Measurements from ENCODE around the gene PPCDC. TPM values are rescaled to one million over a fixed set of nuclear protein-coding genes. Genes with fewer than 3 reads are reported as not detected.

Gene PPCDC
- total and polyA plus RNA-seq, 8 donors: 7.9 to 21.3 (median 10.1) TPM

- ATAC-seq: peak in 2 of 4 donors; percentile 10 to 20
- Histone ChIP-seq H3K36me3 (no peaks in the 10 kb centered on the region), H3K27me3 (no peaks in the 10 kb centered on the region), H3K27ac (peak overlapping the region in 2 of 4 donors; percentile 57 to 87), H3K4me1 (peaks cover 5 to 19% (median 12%) of the 10 kb centered on the region in 3 donors), H3K4me3 (peak overlapping the region in 1 of 4 donors; percentile 77), H3K9me3 (no peaks in the 10 kb centered on the region)
- WGBS, 2 donors: 47 to 53% methylated on average over 4 of the region's 4 CpGs
- DNase-seq: peak in 1 of 6 donors; percentile 43
- no peak for FAIRE-seq
- TF ChIP-seq CTCF (IDR thresholded peaks at IDR 0.05): no peak
- intact Hi-C loops (cut with DNase I): no loop called here
These were observed 26.2 kb upstream of the PPCDC start for GRCh38 chr15:74997141-74997540.

- FAIRE-seq (no peak), DNase-seq (no peak), ATAC-seq (no peak)
- Histone ChIP-seq H3K4me3 (no peak overlapping the region), H3K36me3 (no peaks in the 10 kb centered on the region), H3K27me3 (no peaks in the 10 kb centered on the region), H3K4me1 (peaks cover 5 to 19% (median 12%) of the 10 kb centered on the region in 3 donors), H3K9me3 (no peaks in the 10 kb centered on the region), H3K27ac (peak overlapping the region in 1 of 4 donors; percentile 87)
- WGBS, 2 donors: 88 to 93% methylated on average over 2 of the region's 2 CpGs
- intact Hi-C loops (cut with DNase I): no loop called here
- TF ChIP-seq CTCF (IDR thresholded peaks at IDR 0.05): no peak
These were observed 25.8 kb upstream of the PPCDC start for GRCh38 chr15:74997543-74997942.

- Histone ChIP-seq H3K36me3 (no peaks in the 10 kb centered on the region), H3K4me1 (peaks cover 5 to 19% (median 16%) of the 10 kb centered on the region in 3 donors), H3K27ac (no peak overlapping the region), H3K27me3 (no peaks in the 10 kb centered on the region), H3K9me3 (no peaks in the 10 kb centered on the region), H3K4me3 (no peak overlapping the region)
- intact Hi-C loops (cut with DNase I): no loop called here
- FAIRE-seq (no peak), ATAC-seq (no peak), DNase-seq (peak in 1 of 6 donors; percentile 17)
- TF ChIP-seq CTCF (IDR thresholded peaks at IDR 0.05): no peak
- WGBS, 2 donors: 75 to 83% methylated on average over 6 of the region's 6 CpGs
These were observed 22.1 kb upstream of the PPCDC start for GRCh38 chr15:75001310-75001709.

GRCh38 chr15:75002398-75002797, 21.0 kb upstream of the PPCDC start:
- no peak overlapping the region for H3K4me3 ChIP-seq
- H3K4me1 ChIP-seq: peaks cover 5 to 16% (median 13%) of the 10 kb centered on the region in 3 donors
- no peaks in the 10 kb centered on the region for H3K36me3 ChIP-seq
- H3K27ac ChIP-seq: no peak overlapping the region
- DNase-seq: no peak
- intact Hi-C loops (cut with DNase I): no loop called here
- no peak for FAIRE-seq
- no peaks in the 10 kb centered on the region for H3K27me3 ChIP-seq
- ATAC-seq: no peak
- 60 to 61% methylated on average over 7 of the region's 7 CpGs for WGBS, 2 donors
- TF ChIP-seq CTCF (IDR thresholded peaks at IDR 0.05): no peak
- no peaks in the 10 kb centered on the region for H3K9me3 ChIP-seq

GRCh38 chr15:75007216-75007615, 16.2 kb upstream of the PPCDC start:
- Histone ChIP-seq H3K9me3 (no peaks in the 10 kb centered on the region), H3K27me3 (no peaks in the 10 kb centered on the region), H3K27ac (no peak overlapping the region), H3K36me3 (no peaks in the 10 kb centered on the region), H3K4me3 (no peak overlapping the region), H3K4me1 (peaks cover 0 to 4% (median 0%) of the 10 kb centered on the region in 3 donors)
- intact Hi-C loops (cut with DNase I): no loop called here
- DNase-seq (no peak), ATAC-seq (no peak), FAIRE-seq (no peak)
- 92 to 96% methylated on average over 13 of the region's 13 CpGs for WGBS, 2 donors
- no peak for TF ChIP-seq CTCF (IDR thresholded peaks at IDR 0.05)

Measured in pancreas (tissue), 10 donors.